ENCODE results near the gene FAM227A.

Gene FAM227A

GRCh38 chr22:38540701-38541100 is 115.5 kb downstream of the FAM227A start:
- no peak for DNase-seq (ENCODE audit: low read depth in 3 of 3)

GRCh38 chr22:38531251-38531938 is 124.8 kb downstream of the FAM227A start:
- no peak for DNase-seq (ENCODE audit: low read depth in 3 of 3)
